GM23248 (cell line): ENCODE measurements around the gene SYNGR2.

Experiments
- EZH2 ChIP-seq: fragments of 200-600 bp; sonication (generic); IDR thresholded peaks from 2 replicates; pipeline ENCODE4 v1.6.1; 2018; ENCODE audit warnings: antibody characterized with exemption, mild to moderate bottlenecking; ENCODE audit not compliant: insufficient read depth, poor library complexity, severe bottlenecking
- EZH2phosphoT487 ChIP-seq: fragments of 200-600 bp; sonication (generic); IDR thresholded peaks from 2 replicates; pipeline ENCODE4 v1.6.1; 2018; ENCODE audit warnings: antibody characterized with exemption, moderate library complexity, mild to moderate bottlenecking, low read depth; ENCODE audit not compliant: insufficient read depth

DNA sequence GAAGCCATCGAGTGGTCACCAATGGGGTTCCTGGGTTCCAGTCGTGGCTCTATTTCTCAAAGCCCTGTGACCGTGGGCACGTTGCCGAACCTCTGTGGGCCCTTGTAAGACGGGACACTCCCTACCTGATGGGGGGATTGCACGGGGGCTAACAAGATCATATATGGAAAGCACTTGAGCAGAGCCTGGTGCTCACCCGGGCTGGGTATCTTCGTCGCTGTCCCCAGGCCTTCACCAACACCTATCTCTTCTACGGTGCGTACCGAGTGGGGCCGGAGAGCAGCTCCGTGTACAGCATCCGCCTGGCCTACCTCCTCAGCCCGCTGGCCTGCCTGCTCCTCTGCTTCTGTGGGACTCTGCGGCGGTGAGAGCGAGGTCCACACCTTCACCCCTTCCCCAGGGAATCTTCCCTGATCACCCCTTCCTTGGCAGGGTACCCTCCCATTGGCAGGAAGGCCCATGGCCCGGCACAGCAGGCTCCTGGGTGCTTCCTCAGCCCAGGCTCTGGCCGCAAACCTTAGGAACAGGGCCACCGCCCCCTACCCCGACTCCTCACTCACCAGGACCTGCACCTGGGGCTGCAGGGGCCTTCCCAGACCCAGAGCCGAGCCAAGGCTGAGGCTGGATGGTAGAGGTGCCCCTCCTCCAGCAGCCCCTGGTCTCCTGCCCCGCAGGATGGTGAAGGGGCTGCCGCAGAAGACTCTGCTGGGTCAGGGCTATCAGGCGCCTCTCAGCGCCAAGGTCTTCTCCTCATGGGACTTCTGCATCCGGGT lies 35.0 kb upstream of the SYNGR2 start:
- TF ChIP-seq EZH2phosphoT487 = no peak
- no peak for TF ChIP-seq EZH2
